GM21717 (cell line): ENCODE results near the gene ADAM12.

Experiments used
- ATAC-seq: cut with Tn5 transposase; IDR thresholded peaks from one replicate; pipeline ENCODE4 v1.9.1; 2021; ENCODE audit warnings: mild to moderate bottlenecking, moderate library complexity; ENCODE audit not compliant: unreplicated experiment

Gene ADAM12

DNA sequence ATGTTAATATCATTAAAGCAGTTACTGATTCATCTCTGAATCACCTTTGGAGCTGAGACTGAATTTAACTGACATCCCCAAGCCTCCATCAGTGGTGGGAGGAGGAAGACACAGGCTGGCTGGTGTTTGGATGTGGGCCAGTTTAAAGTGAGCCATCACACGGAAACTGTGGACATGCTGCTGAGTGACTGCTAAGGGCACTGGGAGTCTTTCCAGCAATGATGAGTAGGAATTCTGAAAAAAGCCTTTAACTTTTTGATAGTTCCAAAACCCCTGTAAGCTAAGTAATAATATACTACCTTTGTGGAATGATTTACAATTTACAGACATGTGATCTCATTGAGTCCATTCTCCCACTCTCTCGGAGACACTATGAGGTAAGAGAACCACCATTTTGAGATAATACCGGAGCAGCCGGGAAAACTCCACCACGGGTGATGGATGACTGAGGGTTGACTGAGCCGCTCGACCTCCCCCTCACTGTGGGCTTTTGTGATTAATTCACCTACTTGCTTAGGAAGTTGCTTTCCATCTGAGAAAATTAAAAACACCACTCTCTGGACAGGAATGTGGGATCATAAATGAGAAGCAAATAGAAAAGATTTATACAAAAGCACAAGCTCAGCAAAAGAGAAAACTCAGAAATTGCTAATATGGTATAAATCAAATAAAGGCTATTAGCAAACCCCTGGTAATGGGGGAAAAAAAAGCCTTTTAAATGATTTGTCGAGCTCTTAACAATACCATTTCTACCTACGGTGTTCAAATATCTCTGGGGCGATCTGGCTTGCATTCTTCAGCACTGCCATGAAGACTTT lies 297.2 kb downstream of the ADAM12 start:
- ATAC-seq: no peak

DNA sequence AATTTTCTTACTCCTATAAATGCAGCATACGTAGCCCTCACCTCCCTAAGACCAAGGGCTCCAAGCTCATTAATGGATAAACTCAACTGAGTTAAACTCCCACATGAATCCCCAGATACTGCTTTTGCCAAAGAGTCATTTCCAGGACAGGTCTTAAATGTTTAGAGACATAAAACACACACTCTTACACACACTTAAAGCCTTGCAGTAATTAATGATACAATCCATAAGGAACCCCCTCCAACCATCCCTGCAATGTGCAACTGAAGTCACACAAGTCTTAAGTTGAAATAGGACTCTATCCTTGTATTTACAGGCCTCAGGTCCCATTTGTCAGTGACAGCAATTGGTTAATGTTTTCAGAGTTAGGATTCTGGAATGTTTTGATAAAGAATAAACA lies 297.8 kb downstream of the ADAM12 start:
- no peak for ATAC-seq

- ATAC-seq: no peak
These were observed 300.3 kb downstream of the ADAM12 start for GRCh38 chr10:126087796-126088505.

- ATAC-seq: no peak
These were observed 301.1 kb downstream of the ADAM12 start for GRCh38 chr10:126087153-126087680.

- ATAC-seq: no peak
These were observed 302.5 kb downstream of the ADAM12 start for GRCh38 chr10:126085806-126086205.

DNA sequence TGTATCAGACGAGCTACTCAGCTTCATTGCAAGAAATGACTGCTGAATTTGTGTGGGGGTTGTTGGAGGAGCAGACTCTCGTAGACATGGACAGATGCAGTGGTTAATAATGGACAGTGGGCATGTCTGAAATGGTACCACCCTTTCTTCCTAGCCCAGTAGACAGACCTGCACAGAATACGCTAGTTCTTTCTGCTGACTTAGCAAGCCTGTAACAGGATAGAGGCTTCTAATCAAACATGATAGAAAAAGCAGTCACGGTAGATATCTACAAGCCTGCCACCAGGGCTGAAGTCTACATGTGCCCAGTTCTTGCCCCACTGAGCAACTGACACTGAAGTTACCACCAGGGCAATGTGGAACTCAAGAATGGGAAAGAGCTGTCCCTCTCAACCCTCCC lies 303.9 kb downstream of the ADAM12 start:
- ATAC-seq: no peak

DNA sequence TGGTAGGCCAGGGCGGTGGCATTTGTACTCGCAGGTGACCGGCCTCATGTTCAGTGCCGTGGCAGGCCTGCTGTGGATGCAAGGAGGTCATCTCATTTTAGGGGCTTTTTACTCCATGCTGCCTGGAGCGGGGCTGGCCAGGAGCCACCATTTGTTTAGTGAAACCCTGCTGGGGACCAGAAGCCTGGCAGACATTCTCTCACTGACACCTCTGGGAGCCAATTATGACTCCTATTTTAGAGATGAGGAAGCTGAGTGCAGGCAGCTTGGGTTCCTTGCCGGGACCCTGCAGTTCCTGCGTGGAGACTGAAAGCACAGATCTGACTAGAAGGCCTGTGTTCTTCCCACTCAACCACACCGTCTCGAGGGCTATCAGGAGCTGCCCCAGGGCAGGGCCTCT lies 305.3 kb downstream of the ADAM12 start:
- no peak for ATAC-seq

GRCh38 chr10:126081841-126082466 lies 306.3 kb downstream of the ADAM12 start:
- ATAC-seq: no peak

DNA sequence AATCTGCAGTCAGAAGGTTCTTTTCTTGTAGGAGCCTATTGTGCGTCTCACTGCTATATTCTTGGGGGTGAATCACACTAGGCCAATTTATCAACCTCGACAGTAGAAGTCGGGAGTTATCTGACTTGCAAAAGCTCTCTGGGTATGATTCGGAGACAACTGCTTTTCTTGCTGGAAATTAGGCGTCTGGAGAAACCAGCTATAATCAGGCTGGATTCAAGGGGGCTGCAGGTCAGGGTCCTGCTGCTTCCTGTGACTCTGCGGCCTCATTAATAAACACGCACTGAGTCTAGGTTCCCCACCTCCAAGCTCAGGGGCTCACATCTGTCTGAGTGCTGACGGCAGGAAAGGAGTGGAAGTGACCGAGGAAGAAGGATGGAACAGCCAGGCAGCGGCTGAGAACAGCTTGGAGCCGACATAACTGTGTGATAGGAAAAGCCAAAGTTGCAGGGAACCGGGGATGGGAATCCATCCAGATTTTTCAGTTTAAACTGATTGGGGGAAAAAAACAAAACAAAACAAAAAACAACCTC lies 307.3 kb downstream of the ADAM12 start:
- ATAC-seq: no peak

- ATAC-seq: no peak
These were observed 307.9 kb downstream of the ADAM12 start for GRCh38 chr10:126080291-126080825.

DNA sequence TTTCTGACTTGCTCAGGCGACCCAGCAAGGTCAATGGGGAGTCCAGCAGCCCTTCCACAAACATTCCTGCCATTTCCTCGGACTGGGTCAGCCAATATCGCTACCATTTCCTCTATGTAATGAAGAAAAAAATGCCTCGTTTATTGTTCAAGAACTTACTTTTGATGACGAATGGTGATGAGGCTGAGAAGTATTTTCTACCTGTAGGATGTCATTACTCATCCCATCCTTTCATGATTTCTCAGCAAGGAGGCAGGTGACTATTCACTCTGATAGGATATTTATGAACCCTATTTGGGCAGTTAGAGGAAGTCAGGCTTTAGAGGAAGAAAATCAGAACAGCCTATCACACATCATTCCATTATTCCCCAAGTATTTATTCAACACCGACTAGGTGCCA lies 313.3 kb downstream of the ADAM12 start:
- ATAC-seq: no peak

- no peak for ATAC-seq
These were observed 314.0 kb downstream of the ADAM12 start for GRCh38 chr10:126074291-126074690.

GRCh38 chr10:126073606-126074005 lies 314.7 kb downstream of the ADAM12 start:
- no peak for ATAC-seq

- ATAC-seq: no peak
These were observed 315.7 kb downstream of the ADAM12 start for GRCh38 chr10:126072622-126073021.

GRCh38 chr10:126070476-126071215 lies 317.6 kb downstream of the ADAM12 start:
- ATAC-seq: no peak

- ATAC-seq: no peak
These were observed 320.0 kb downstream of the ADAM12 start for GRCh38 chr10:126068322-126068721.

DNA sequence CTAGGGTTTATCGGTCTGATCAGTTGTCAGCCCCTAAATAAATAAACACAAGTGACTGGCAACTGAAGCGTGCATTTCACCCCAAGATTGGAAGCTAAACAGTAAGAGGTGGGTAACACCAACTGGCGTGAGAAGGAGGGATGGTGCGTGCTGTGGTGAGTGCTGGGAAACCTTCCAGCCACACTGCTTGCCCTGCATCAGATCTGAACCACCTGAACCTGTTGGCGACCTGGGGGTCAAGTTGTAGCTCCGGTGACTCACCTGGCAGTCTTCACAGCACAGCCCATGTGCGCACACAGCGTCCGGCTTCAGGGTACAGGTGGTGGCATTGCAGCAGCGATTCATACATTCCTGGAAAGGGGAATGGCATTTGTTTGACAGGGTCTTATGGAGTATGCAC lies 321.8 kb downstream of the ADAM12 start:
- ATAC-seq: no peak

DNA sequence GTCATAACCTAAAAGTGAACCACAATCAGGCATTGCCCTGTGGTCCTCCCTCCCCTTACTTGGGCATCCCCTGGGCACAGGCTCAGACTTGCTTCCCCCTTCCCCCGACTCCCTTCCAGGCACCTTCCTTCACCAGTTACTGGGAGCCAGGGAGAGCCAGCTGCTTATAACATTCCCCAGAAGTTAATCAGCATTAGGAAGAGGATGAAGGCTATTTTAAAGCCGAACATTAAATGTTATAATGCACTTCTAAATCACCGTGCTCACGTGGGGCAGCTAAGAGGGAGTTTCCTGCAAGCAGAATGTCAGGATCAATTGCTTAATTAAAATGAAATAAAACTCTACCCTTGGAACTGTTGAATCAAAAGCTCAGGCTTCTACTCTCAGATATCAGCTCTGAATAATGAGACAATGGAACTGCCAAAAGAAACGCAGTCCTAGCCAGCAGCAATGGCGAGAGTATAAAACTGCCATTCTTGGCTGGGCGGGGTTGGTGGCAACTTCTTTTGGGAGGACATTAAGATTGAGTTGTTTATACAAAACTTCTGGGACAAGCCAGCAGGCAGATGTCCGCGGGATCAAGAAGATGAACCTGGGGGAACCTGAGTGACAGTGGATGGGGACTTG lies 322.4 kb downstream of the ADAM12 start:
- ATAC-seq: no peak

DNA sequence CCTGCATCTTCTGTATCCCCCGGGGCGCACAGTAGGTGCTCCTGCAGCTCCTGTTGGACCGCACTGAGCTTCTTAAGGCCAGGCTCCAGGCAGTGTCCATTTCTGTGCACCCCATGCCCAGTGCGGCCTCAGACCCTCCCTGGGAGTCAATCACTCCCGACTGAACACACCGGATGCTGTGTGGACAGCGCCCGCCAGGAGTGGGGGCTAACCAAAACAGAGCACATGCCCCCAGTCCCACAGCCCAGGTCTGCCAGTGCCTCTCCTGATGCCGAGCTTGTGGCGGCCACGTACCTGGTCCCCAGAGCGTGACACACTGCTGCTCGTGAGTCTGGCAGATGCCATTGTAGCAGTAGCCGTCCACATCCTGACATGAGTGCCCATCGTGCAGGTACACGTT lies 323.8 kb downstream of the ADAM12 start:
- ATAC-seq: no peak

- ATAC-seq: no peak
These were observed 324.9 kb downstream of the ADAM12 start for GRCh38 chr10:126063353-126063791.
